Measurements from ENCODE around the gene KATNBL1. TPM values are rescaled to one million over a fixed set of nuclear protein-coding genes. Genes with fewer than 3 reads are reported as not detected.
A peak's percentile ranks its signal among the peaks of the same experiment; 100 is the strongest.

KATNBL1 gene
- polyA plus RNA-seq, 1 of the 3 experiments (the other 2 are of a cell fraction) = 13.8 TPM

DNA sequence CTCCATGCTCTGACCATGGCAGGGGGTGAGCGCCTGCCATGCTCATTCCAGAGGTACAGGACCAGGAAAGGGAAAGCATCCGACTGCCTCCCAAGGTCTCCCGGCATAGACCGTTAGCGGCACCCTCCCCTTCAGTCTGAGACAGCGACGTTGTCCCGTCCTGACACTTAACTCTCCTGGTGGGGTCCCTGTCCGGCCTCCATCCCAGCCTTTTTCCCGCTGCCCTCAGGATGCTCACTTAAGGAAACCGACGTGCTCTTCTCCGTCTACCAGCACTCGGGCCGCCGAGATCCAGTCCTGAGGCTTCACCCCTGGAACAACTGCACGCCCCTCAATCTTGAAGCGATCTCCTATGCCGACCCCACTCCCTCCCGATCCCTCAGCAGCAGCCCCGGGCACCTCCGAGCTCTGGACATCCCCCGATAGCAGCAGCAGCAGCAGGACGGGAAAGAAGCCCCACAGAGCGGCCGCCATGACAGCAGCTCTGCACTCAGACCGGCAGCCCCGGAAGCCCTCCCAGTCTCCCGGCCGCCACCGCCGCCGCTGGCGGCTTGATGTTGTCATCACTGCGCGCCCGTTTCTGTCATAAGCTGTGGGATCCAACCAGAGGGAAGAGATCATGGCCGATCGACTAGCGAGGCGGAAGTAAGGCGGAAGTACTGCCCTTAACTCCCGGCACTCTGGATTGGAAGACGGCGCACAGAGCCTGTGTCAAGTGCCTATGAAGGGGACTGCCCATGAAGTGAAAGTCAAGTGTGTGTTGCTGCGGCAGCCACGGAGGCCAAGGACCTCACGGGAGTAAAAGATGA, 108.3 kb downstream of the KATNBL1 start, which contains the start of the genes EMC7 and PGBD4:
Gene EMC7, minus strand, starts transcription at position 497 of the 809 bp plus-strand sequence. Its CDS starts 23 bp downstream, at position 474.
Gene PGBD4, plus strand, starts transcription at position 718 of the 809 bp plus-strand sequence. CDS start 449 bp downstream, outside the sequence.
- Histone ChIP-seq H3K4me2 (peak within 1 kb of the TSS; percentile 71), H3K79me2 (ENCODE audit: insufficient read depth) (peaks cover 58% of the 10 kb centered on the region), H3F3A (replicated peaks; ENCODE audit: insufficient read depth) (peaks cover 9% of the 10 kb centered on the region), H3K4me3 (ENCODE audit: low read depth in 2 of 2, low read length in 1 of 2) (peak within 1 kb of the TSS; percentile 69 to 86), H2AFZ (ENCODE audit: low read depth) (peak within 1 kb of the TSS; percentile 99), H3K9me2 (no peaks in the 10 kb centered on the region), H3K9me3 (no peaks in the 10 kb centered on the region), H3K36me3 (replicated peaks in 1 of 2; ENCODE audit: control insufficient read depth in 1 of 2, insufficient read depth in 2 of 2, low read length in 1 of 2) (no peaks in the 10 kb centered on the region), H3K4me1 (ENCODE audit: control insufficient read depth in 1 of 2, insufficient read depth in 2 of 2, low read depth in 1 of 2, low read length in 1 of 2) (peaks cover 8 to 9% of the 10 kb centered on the region in 2 experiments), H3K27ac (ENCODE audit: low read depth in 2 of 2, low read length in 1 of 2) (peak within 1 kb of the TSS; percentile 81 to 85), H3K27me3 (ENCODE audit: insufficient read depth) (no peaks in the 10 kb centered on the region), H3K9ac (peak within 1 kb of the TSS; percentile 89), H4K20me1 (ENCODE audit: insufficient read depth) (0 out of 2 replicates have a peak, but pooled peaks cover 4% of the 10 kb centered on the region)
- ChIA-PET CTCF (interaction anchor here (0.7 to 1.1 kb wide), 2 partner anchors 9 to 107 kb away, joined by 3 to 4 read pairs; no protein-coding TSS in a partner anchor), POLR2A (interaction anchor here (0.6 to 1.1 kb wide), 5 partner anchors 14 to 546 kb away, joined by 3 to 9 read pairs (median 4); partner anchors contain the start of gene EMC4)
- DNase-seq = peak; percentile 89
- WGBS (ENCODE audit: low lambda C conversion rate) = under 1% methylated on average over 28 of the region's 48 CpGs
- TF ChIP-seq NFIC (IDR thresholded peaks at IDR 0.05; ENCODE audit: borderline replicate concordance) (no peak; the same call in 1 of the 2 replicates), RAD21 (IDR thresholded peaks at IDR 0.05; ENCODE audit: low read length) (no peak), USF2 (IDR thresholded peaks at IDR 0.05; ENCODE audit: borderline replicate concordance, low read depth, low read length) (no peak), POLR2AphosphoS5 (IDR thresholded peaks at IDR 0.05; ENCODE audit: low read depth, low read length) (peak; percentile 95), MXI1 (IDR thresholded peaks at IDR 0.05; ENCODE audit: low read depth, low read length) (peak; percentile 97), RCOR1 (IDR thresholded peaks at IDR 0.05; ENCODE audit: low read length) (no peak), TEAD4 (IDR thresholded peaks at IDR 0.05; ENCODE audit: borderline replicate concordance, insufficient read depth) (no peak), ZBTB33 (IDR thresholded peaks at IDR 0.05; ENCODE audit: borderline replicate concordance, low read depth) (no peak), NRF1 (IDR thresholded peaks at IDR 0.05; ENCODE audit: low read depth, low read length) (peak; percentile 37; the same call in 1 of the 2 replicates), YY1 (IDR thresholded peaks at IDR 0.05; ENCODE audit: low read depth) (peak; percentile 95), ELF1 (IDR thresholded peaks at IDR 0.05) (peak; percentile 100), FOXM1 (IDR thresholded peaks at IDR 0.05; ENCODE audit: low read depth) (no peak), TAF1 (IDR thresholded peaks at IDR 0.05; ENCODE audit: borderline replicate concordance, low read depth, low read length) (peak; percentile 81), REST (IDR thresholded peaks at IDR 0.05; ENCODE audit: low read depth, low read length) (peak; percentile 11; the same call in 1 of the 2 replicates), EZH2phosphoT487 (IDR thresholded peaks at IDR 0.05; ENCODE audit: borderline replicate concordance, low read depth) (no peak), MEF2A (IDR thresholded peaks at IDR 0.05; ENCODE audit: borderline replicate concordance, low read depth) (no peak), SMC3 (IDR thresholded peaks at IDR 0.05; ENCODE audit: low read depth, low read length) (no peak), GABPA (IDR thresholded peaks at IDR 0.05; ENCODE audit: low read depth) (peak; percentile 92), GATA2 (CRISPR knock-in tag; IDR thresholded peaks at IDR 0.05) (no peak), IRF3 (IDR thresholded peaks at IDR 0.05; ENCODE audit: low read depth, low read length) (no peak), EP300 (IDR thresholded peaks at IDR 0.05; ENCODE audit: borderline replicate concordance in 1 of 2, low read depth in 1 of 2, low read length in 1 of 2) (no peak), TCF12 (IDR thresholded peaks at IDR 0.05) (peak; percentile 7; the same call in 1 of the 2 replicates), SIN3A (IDR thresholded peaks at IDR 0.05; ENCODE audit: borderline replicate concordance, low read depth, low read length) (peak; percentile 80), RFX5 (IDR thresholded peaks at IDR 0.05; ENCODE audit: low read length) (no peak)
